ENCODE results near the gene MEIS1. TPM values are rescaled to one million over a fixed set of nuclear protein-coding genes. Genes with fewer than 3 reads are reported as not detected.

MEIS1 gene
- total RNA-seq, 2 donors from 2014 or later: 82.1 to 84.6 TPM

DNA sequence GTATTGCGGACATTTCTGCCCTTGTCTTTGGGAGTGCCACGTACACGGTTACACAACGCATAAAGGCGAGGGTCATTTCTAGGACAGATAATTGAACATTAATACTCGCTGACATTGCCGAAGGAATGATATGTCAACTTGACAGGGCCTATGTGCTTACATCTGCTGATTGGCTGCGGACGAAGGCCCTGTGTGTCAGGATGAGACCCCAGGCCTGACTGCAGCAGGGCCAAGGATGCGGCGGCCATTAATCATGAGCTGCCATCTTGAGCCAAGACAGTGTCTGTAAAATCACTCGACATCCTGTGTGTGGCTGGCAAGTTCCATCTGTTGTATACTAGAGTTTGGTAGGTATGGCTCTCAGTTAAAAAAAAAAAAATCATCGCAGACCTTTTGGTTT lies 96.6 kb downstream of the MEIS1 start:
- no peaks in the 10 kb centered on the region for H3K27me3 ChIP-seq
- no peak overlapping the region for H3K4me3 ChIP-seq
- no peaks in the 10 kb centered on the region for H3K9me3 ChIP-seq
- no peaks in the 10 kb centered on the region for H3K36me3 ChIP-seq (replicated peaks in 1 of 2; ENCODE audit: insufficient read depth in 1 of 2, low read depth in 2 of 2)
- H3K4me1 ChIP-seq: peaks cover 34% of the 10 kb centered on the region
- TF ChIP-seq, protein P1, sequence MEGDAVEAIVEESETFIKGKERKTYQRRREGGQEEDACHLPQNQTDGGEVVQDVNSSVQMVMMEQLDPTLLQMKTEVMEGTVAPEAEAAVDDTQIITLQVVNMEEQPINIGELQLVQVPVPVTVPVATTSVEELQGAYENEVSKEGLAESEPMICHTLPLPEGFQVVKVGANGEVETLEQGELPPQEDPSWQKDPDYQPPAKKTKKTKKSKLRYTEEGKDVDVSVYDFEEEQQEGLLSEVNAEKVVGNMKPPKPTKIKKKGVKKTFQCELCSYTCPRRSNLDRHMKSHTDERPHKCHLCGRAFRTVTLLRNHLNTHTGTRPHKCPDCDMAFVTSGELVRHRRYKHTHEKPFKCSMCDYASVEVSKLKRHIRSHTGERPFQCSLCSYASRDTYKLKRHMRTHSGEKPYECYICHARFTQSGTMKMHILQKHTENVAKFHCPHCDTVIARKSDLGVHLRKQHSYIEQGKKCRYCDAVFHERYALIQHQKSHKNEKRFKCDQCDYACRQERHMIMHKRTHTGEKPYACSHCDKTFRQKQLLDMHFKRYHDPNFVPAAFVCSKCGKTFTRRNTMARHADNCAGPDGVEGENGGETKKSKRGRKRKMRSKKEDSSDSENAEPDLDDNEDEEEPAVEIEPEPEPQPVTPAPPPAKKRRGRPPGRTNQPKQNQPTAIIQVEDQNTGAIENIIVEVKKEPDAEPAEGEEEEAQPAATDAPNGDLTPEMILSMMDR (IDR thresholded peaks at IDR 0.05): no peak
- DNase-seq (no peak), ATAC-seq (no peak)
- intact Hi-C loops (cut with DNase I): no loop called here
- WGBS, 2 donors: 86 to 88% methylated on average over 13 of the region's 13 CpGs
- H3K27ac ChIP-seq: no peak overlapping the region

DNA sequence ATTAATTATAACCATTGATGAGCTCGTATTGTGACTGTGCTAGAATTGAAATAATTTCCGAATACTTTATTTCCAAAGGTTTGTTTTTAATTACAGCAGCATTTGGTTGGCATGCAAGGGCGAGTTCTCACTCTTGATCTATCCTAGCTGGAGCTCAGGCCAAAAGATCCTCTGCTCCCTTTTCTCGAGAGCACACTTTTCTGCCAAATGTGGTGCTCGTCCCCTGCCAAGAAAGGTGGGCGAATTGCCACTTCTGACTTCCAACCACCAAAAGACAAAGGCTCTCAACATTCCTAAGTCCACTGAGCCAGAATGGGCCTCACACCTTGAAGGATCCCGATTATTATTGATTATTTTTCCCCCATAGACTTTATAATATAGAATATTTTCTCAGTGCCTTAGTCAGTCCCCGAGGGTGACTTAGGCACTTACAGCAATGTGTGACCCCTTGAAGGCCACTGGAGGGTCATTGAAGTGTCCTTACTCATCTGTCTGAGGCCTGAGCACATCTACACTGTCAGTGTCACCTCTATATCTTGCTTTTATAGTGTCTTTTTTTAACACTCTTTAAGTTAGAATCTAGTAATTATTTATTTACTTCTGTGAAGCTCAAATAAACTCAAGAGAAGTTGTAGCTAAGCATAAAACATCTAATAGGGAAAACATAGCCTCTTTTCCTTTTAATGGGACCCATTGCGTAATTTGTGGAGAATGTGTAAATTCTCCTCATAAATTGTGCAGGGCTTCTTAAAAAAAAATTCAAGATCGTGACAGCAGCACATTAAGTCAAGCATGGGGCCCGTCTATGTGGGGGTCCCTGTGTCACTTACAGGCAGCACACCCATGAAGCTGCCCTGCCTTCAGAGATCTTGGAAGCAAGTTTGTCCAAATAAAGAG lies 98.3 kb downstream of the MEIS1 start:
- DNase-seq (no peak), ATAC-seq (no peak)
- TF ChIP-seq POLR2A (IDR thresholded peaks at IDR 0.05): no peak
- TF ChIP-seq, protein P1 (IDR thresholded peaks at IDR 0.05): no peak
- Histone ChIP-seq H3K27ac (peak overlapping the region in 1 of 4 donors; percentile 35), H3K27me3 (no peaks in the 10 kb centered on the region), H3K4me3 (no peak overlapping the region), H3K4me1 (peaks cover 42% of the 10 kb centered on the region), H3K36me3 (replicated peaks in 1 of 2; ENCODE audit: insufficient read depth in 1 of 2, low read depth in 2 of 2) (no peaks in the 10 kb centered on the region), H3K9me3 (no peaks in the 10 kb centered on the region)
- intact Hi-C loops (cut with DNase I): no loop called here
- 53 to 56% methylated on average over 11 of the region's 11 CpGs for WGBS, 2 donors

DNA sequence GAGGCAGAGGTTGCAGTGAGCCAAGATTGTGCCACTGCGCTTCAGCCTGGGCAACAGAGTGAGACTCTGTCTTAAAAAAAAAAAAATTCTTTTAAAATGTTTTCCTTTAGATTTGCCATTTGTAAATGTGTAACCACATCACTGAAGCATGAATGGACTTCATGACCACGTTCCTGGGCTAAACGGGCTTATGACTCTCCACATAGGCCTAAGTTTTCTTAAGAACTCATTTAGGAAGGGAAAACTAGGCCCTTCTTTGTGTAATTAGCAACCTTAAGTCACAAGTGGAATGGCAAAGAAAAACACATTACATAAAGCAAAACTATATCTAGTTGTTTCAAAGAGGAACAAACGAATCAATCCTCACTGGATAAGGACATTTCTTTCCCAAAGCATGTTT lies 99.5 kb downstream of the MEIS1 start:
- Histone ChIP-seq H3K4me3 (no peak overlapping the region), H3K27ac (peak overlapping the region in 2 of 4 donors; percentile 4 to 10), H3K9me3 (no peaks in the 10 kb centered on the region), H3K4me1 (peaks cover 46% of the 10 kb centered on the region), H3K36me3 (replicated peaks in 1 of 2; ENCODE audit: insufficient read depth in 1 of 2, low read depth in 2 of 2) (no peaks in the 10 kb centered on the region), H3K27me3 (no peaks in the 10 kb centered on the region)
- no peak for ATAC-seq
- intact Hi-C loops (cut with DNase I): no loop called here
- TF ChIP-seq, protein P1 (IDR thresholded peaks at IDR 0.05): no peak
- no peak for TF ChIP-seq POLR2A (IDR thresholded peaks at IDR 0.05)
- 38 to 51% methylated on average over 4 of the region's 4 CpGs for WGBS, 2 donors
- no peak for DNase-seq

DNA sequence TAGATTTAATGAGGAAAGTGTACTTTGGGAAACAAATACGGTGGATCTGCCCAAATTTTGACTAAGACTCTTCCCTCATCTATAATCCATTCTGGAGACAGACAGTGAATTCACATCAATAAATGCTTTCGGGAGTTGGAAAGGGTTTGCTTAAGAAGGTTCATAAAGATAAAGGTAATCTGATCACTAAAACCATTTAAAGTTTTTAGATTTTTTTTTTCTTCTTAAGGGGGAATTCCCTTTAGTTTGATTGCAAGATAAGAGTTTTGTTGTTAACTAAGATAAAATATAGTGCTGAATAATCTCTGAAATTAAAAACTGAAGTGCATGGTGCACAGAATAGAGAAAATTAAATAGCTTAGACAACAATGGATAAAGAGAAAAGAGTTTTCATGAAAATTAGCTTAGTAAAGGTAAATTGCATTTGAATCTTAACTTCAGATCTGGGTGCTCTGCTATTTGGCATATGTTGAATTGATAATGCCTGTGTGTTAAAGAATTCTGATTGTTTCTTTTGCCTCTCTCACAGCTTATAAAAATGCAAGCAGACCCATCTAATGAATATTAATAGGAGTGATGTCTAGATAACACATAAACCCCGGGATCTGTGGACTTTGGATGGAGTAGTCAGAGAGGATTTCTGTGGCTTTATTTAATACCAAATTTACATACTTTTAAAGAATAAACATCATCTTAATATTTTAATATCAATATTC lies 100.8 kb downstream of the MEIS1 start:
- Histone ChIP-seq H3K4me1 (peaks cover 55% of the 10 kb centered on the region), H3K4me3 (no peak overlapping the region), H3K9me3 (no peaks in the 10 kb centered on the region), H3K27ac (no peak overlapping the region), H3K36me3 (replicated peaks in 1 of 2; ENCODE audit: insufficient read depth in 1 of 2, low read depth in 2 of 2) (no peaks in the 10 kb centered on the region), H3K27me3 (no peaks in the 10 kb centered on the region)
- intact Hi-C loops (cut with DNase I): no loop called here
- 22 to 24% methylated on average over 3 of the region's 3 CpGs for WGBS, 2 donors
- no peak for TF ChIP-seq POLR2A (IDR thresholded peaks at IDR 0.05)
- TF ChIP-seq, protein P1 (IDR thresholded peaks at IDR 0.05): no peak
- DNase-seq (no peak), ATAC-seq (no peak)
